Stimulated activated effector memory CD8-positive, alpha-beta T cell treated with anti-CD3 and anti-CD28 coated beads, Interleukin-12 subunit alpha, Interleukin-12 subunit beta, amount 100 ng/mL, for 72 hours (primary cell): ENCODE measurements around the gene TBCA.

Experiments
- ATAC-seq: fragments of 150-1000 bp; cut with Tn5 transposase; 2 replicates; pipeline ENCODE4 v1.10.0; 2021
- DNase-seq, 2 donors: peaks; one replicate each; pipeline ENCODE4 v3.0.0; 2021 to 2022; ENCODE audit warnings: low spot score in 2 of 2
- H3K27ac Mint-ChIP-seq: one replicate; pipeline ENCODE4 v1.8.0; 2022; ENCODE audit warnings: mild to moderate bottlenecking, mixed read lengths
- H3K36me3 Mint-ChIP-seq: one replicate; pipeline ENCODE4 v1.8.0; 2022; ENCODE audit warnings: mild to moderate bottlenecking, mixed read lengths
- H3K4me1 Mint-ChIP-seq: one replicate; pipeline ENCODE4 v1.8.0; 2022; ENCODE audit warnings: mixed read lengths
- H3K4me3 Mint-ChIP-seq: one replicate; pipeline ENCODE4 v1.8.0; 2022; ENCODE audit warnings: mild to moderate bottlenecking, mixed read lengths
- H3K9me3 Mint-ChIP-seq: one replicate; pipeline ENCODE4 v1.8.0; 2022; ENCODE audit warnings: mixed read lengths

TBCA gene

DNA sequence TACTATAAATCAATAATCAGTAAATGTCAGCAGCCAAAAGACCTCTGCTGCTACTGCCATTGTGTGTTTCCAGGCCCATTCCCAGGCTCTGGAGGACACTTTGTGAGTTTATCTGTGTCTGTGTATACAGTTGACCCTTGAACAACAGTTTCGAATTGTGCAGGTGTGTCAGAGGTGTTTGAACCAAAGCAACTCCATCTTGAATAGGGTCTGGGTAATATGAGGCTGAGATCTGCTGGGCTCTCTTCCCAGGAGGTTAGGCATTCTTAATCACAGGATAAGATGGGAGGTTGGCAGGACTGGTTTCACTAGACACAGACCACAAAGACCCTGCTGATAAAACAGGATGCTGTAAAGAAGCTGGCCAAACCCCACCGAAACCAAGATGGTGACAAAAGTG lies 2.3 kb upstream of the TBCA start:
- Mint-ChIP-seq H3K36me3 (peaks cover 32% of the 10 kb centered on the region), H3K9me3 (no peaks in the 10 kb centered on the region), H3K4me1 (peaks cover 33% of the 10 kb centered on the region), H3K4me3 (no peak overlapping the region), H3K27ac (no peak overlapping the region)
- DNase-seq (no peak), ATAC-seq (no peak)

GRCh38 chr5:77777911-77778310 lies 1.8 kb upstream of the TBCA start:
- Mint-ChIP-seq H3K4me1 (peaks cover 33% of the 10 kb centered on the region), H3K9me3 (no peaks in the 10 kb centered on the region), H3K4me3 (peak overlapping the region; percentile 92), H3K36me3 (peaks cover 37% of the 10 kb centered on the region), H3K27ac (no peak overlapping the region)
- ATAC-seq (no peak), DNase-seq (no peak)

DNA sequence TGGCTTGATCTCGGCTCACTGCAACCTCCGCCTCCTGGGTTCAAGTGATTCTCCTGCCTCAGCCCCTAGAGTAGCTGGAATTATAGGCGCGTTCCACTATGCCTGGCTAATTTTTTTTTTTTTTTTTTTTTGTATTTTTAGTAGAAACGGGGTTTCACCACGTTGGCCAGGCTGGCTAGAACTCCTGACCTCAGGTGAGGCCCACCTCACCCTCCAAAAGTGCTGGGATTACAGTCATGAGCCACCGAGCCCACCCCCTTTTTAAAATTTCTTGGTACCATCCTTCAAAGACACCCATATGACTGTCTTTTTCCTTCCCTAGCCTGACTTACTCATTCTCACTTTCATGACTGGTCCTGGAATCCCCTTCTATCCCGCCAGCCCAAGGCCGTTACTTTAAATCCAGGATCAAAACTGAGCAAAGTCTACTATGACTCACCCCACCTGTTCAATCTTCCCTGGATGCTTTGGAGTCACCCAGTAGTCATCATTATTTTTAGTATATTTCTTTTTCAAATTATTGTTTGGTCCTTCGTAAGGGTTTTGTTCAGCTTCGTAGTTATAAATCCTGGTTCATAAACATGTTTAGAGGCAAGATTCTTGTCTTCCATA lies 1.2 kb upstream of the TBCA start:
- H3K27ac Mint-ChIP-seq = no peak overlapping the region
- H3K4me3 Mint-ChIP-seq = peak overlapping the region; percentile 92
- H3K9me3 Mint-ChIP-seq = no peaks in the 10 kb centered on the region
- DNase-seq (no peak), ATAC-seq (no peak)
- H3K36me3 Mint-ChIP-seq = peaks cover 38% of the 10 kb centered on the region
- H3K4me1 Mint-ChIP-seq = peaks cover 33% of the 10 kb centered on the region

- ATAC-seq = peak; percentile 8
- peak overlapping the region; percentile 98 for H3K27ac Mint-ChIP-seq
- H3K9me3 Mint-ChIP-seq = no peaks in the 10 kb centered on the region
- DNase-seq = no peak
- peak overlapping the region; percentile 92 for H3K4me3 Mint-ChIP-seq
- H3K4me1 Mint-ChIP-seq = peaks cover 38% of the 10 kb centered on the region
- H3K36me3 Mint-ChIP-seq = peaks cover 44% of the 10 kb centered on the region
Observed at GRCh38 chr5:77776554-77777206, 541 bp upstream of the TBCA start.

DNA sequence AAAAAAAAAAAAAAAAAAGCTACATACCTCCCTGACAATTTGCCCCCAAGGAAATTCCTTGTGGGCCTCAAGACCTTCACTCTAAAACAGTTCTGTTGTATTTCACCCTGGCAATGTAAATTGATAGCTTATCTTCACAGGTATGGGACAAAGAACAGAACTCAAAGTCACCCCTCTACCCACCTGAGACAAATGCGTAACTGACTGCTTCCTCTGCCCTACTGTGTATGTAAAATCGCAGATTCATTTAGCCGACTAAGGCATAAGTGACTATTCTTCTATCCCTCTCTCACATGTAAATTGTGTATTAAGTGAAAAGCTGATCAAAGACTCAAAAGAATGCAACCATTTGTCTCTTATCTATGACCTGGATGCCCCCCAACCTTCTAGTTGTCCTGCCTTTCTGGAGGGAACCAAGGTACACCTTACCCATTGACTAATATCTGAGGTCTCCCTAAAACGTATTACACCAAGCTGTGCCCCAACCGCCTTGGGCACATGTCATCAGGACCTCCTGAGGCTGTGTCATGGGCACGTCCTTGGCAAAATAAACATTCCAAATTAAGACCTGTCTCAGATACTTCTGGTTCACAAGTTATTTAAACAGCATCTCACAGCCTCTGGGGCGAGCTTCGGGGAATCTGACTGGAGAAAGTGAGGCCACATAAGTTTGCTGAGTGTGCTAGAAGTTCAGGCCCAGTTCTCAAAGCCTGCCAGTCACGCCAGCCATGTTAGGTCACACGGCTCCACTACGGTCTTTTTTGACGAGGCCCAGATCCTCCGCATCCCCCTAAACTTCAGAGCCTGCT lies 954 bp downstream of the TBCA start:
- peak; percentile 45 for ATAC-seq
- H3K4me1 Mint-ChIP-seq = peaks cover 46% of the 10 kb centered on the region

DNA sequence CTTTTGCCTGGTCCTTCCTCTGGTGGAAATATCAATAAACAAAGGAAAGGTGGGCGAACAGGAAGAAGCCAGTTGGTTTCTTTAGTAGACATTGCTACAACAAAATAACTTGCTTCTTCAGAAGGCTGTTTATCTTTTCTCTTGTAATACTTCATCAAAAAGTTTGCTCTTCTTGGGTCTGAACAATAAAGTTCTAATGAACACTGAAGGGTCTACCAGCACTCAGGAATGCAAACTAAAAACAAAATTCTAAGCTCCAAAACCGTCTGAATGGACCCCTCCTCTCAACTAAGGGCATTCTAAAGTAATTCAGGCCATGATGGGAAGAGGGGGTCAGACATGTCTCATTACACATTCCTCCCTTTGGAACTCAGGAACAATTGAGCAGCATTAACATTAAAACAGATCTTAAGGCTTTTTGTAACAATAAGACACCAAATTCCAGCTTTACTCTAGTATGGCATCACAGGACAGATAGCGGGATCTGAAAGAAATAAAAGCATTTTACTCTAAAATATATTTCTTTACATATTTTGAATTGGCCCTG lies 2.3 kb downstream of the TBCA start:
- Mint-ChIP-seq H3K4me3 (peak overlapping the region; percentile 92), H3K4me1 (peaks cover 50% of the 10 kb centered on the region), H3K36me3 (peaks cover 66% of the 10 kb centered on the region), H3K9me3 (no peaks in the 10 kb centered on the region), H3K27ac (peak overlapping the region; percentile 98)
- no peak for ATAC-seq
- no peak for DNase-seq

More for the DNA sequence above, 954 bp downstream of the TBCA start:
- no peaks in the 10 kb centered on the region for H3K9me3 Mint-ChIP-seq
- no peak for DNase-seq
- peaks cover 59% of the 10 kb centered on the region for H3K36me3 Mint-ChIP-seq
- H3K27ac Mint-ChIP-seq = peak overlapping the region; percentile 98
- peak overlapping the region; percentile 92 for H3K4me3 Mint-ChIP-seq

GRCh38 chr5:77772729-77773128 lies 3.4 kb downstream of the TBCA start:
- peaks cover 52% of the 10 kb centered on the region for H3K4me1 Mint-ChIP-seq
- H3K27ac Mint-ChIP-seq = no peak overlapping the region
- DNase-seq = no peak
- no peaks in the 10 kb centered on the region for H3K9me3 Mint-ChIP-seq
- no peak for ATAC-seq
- H3K4me3 Mint-ChIP-seq = no peak overlapping the region
- peaks cover 77% of the 10 kb centered on the region for H3K36me3 Mint-ChIP-seq

- no peak overlapping the region for H3K27ac Mint-ChIP-seq
- peaks cover 84% of the 10 kb centered on the region for H3K36me3 Mint-ChIP-seq
- peaks cover 54% of the 10 kb centered on the region for H3K4me1 Mint-ChIP-seq
Observed at GRCh38 chr5:77771452-77771851, 4.7 kb downstream of the TBCA start.

GRCh38 chr5:77770293-77771005 lies 5.7 kb downstream of the TBCA start:
- H3K36me3 Mint-ChIP-seq = peaks cover 75% of the 10 kb centered on the region
- H3K27ac Mint-ChIP-seq = no peak overlapping the region
- H3K4me3 Mint-ChIP-seq = no peak overlapping the region
- peaks cover 54% of the 10 kb centered on the region for H3K4me1 Mint-ChIP-seq
- no peaks in the 10 kb centered on the region for H3K9me3 Mint-ChIP-seq
- ATAC-seq (peak; percentile 51), DNase-seq (no peak)

More at GRCh38 chr5:77771452-77771851, 4.7 kb downstream of the TBCA start:
- ATAC-seq (no peak), DNase-seq (no peak)
- Mint-ChIP-seq H3K9me3 (no peaks in the 10 kb centered on the region), H3K4me3 (peak overlapping the region; percentile 0)

- Mint-ChIP-seq H3K27ac (no peak overlapping the region), H3K4me3 (no peak overlapping the region), H3K4me1 (peaks cover 43% of the 10 kb centered on the region), H3K9me3 (no peaks in the 10 kb centered on the region), H3K36me3 (peaks cover 60% of the 10 kb centered on the region)
- ATAC-seq (no peak), DNase-seq (no peak)
Observed at GRCh38 chr5:77768978-77769377, 7.2 kb downstream of the TBCA start.

- H3K4me1 Mint-ChIP-seq = peaks cover 37% of the 10 kb centered on the region
- no peaks in the 10 kb centered on the region for H3K9me3 Mint-ChIP-seq
- ATAC-seq (no peak), DNase-seq (no peak)
- H3K27ac Mint-ChIP-seq = no peak overlapping the region
- H3K36me3 Mint-ChIP-seq = peaks cover 59% of the 10 kb centered on the region
- H3K4me3 Mint-ChIP-seq = no peak overlapping the region
Observed at GRCh38 chr5:77767301-77767700, 8.8 kb downstream of the TBCA start.

DNA sequence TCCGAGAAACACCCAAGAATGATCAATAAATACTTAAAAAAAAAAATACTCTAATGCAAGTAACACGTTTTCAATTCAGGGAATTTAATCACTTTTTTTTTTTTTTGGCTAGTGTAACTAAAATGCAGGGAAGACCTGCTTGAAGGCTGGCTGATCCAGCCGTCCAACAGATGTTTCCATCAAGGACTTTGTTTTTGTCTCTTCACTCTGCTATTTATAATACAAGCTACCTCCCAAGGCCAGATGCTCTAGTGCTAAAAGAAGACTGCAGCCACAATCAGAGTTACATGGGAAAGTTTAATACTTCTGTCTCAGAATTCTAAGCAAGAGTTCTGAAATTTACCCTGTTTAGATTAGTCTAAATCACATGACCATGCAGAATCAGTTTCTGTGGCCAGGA lies 14.5 kb downstream of the TBCA start:
- ATAC-seq = no peak
- no peaks in the 10 kb centered on the region for H3K9me3 Mint-ChIP-seq
- peaks cover 41% of the 10 kb centered on the region for H3K4me1 Mint-ChIP-seq
- peaks cover 10% of the 10 kb centered on the region for H3K36me3 Mint-ChIP-seq
- DNase-seq = no peak
- H3K4me3 Mint-ChIP-seq = no peak overlapping the region
- no peak overlapping the region for H3K27ac Mint-ChIP-seq

DNA sequence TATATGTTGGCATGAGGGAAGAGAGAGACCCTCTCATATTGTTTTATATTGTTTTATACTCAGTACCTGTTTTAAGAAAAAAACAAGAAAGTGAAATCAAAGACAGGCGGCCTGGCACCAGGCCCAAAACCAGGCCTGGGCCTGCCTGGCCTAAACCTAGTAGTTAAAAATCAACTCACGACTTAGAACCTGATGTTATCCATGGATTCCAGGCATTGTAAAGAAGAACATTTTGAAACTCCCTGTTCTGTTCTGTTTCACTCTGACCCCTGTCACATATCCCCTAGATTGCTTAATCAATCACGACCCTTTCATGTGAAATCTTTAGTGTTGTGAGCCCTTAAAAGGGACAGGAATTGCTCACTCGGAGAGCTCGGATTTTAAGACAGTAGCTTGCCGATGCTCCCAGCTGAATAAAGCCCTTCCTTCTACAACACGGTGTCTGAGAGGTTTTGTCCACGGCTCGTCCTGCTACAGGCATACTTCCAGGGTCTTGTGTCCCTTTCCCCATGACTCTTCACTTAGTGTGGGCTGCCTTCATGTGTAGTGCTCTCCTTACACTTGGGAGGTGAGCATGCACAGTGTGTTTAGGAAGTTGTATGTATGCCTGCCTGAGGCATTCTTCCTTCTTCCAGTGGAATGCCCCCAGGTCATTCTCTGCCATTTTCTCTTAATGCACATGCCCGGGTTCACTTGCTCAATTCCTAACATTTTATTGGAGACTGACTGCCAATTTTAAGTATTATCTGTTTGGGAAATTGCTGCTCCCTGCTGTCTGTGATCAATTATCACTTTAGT lies 17.8 kb downstream of the TBCA start:
- no peak for ATAC-seq
- DNase-seq = no peak
- Mint-ChIP-seq H3K4me1 (peaks cover 41% of the 10 kb centered on the region), H3K9me3 (no peaks in the 10 kb centered on the region), H3K36me3 (peaks cover 6% of the 10 kb centered on the region), H3K27ac (no peak overlapping the region), H3K4me3 (no peak overlapping the region)

GRCh38 chr5:77751328-77752023 lies 24.7 kb downstream of the TBCA start:
- no peak overlapping the region for H3K27ac Mint-ChIP-seq
- ATAC-seq (peak; percentile 66), DNase-seq (no peak)
- H3K36me3 Mint-ChIP-seq = peaks cover 6% of the 10 kb centered on the region
- H3K4me1 Mint-ChIP-seq = peaks cover 42% of the 10 kb centered on the region
- H3K4me3 Mint-ChIP-seq = no peak overlapping the region
- no peaks in the 10 kb centered on the region for H3K9me3 Mint-ChIP-seq
